ENCODE data around the gene MTAP.

Gene MTAP

GRCh38 chr9:21972361-21972760 is 169.9 kb downstream of the MTAP start:
- FAIRE-seq = no peak

- FAIRE-seq = no peak
These were observed 171.9 kb downstream of the MTAP start for GRCh38 chr9:21974343-21974721.

- no peak for FAIRE-seq
These were observed 172.4 kb downstream of the MTAP start for GRCh38 chr9:21974722-21975409.

GRCh38 chr9:21976334-21976875 is 174.0 kb downstream of the MTAP start:
- no peak for FAIRE-seq

- no peak for FAIRE-seq
These were observed 180.0 kb downstream of the MTAP start for GRCh38 chr9:21982391-21982790.

- no peak for FAIRE-seq
These were observed 180.6 kb downstream of the MTAP start for GRCh38 chr9:21982861-21983560.

GRCh38 chr9:21983561-21983935 is 181.1 kb downstream of the MTAP start:
- no peak for FAIRE-seq

- FAIRE-seq = no peak
These were observed 181.7 kb downstream of the MTAP start for GRCh38 chr9:21984101-21984500.

- no peak for FAIRE-seq
These were observed 183.7 kb downstream of the MTAP start for GRCh38 chr9:21985964-21986667.
